ENCODE results near the gene BNC1.

DNA sequence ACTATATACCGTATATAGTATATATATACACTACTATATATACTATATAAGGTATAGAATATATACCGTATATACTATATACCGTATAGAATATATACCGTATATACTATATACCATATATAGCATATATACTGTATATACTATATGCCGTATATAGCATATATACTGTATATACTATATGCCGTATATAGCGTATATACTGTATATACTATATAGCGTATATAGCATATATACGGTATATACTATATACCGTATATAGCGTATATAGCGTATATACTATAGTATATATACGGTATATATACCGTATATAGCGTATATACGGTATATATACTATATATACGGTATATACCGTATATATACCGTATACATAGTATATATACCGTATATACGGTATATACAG, 54.2 kb downstream of the BNC1 start:
- TF ChIP-seq, protein P1, sequence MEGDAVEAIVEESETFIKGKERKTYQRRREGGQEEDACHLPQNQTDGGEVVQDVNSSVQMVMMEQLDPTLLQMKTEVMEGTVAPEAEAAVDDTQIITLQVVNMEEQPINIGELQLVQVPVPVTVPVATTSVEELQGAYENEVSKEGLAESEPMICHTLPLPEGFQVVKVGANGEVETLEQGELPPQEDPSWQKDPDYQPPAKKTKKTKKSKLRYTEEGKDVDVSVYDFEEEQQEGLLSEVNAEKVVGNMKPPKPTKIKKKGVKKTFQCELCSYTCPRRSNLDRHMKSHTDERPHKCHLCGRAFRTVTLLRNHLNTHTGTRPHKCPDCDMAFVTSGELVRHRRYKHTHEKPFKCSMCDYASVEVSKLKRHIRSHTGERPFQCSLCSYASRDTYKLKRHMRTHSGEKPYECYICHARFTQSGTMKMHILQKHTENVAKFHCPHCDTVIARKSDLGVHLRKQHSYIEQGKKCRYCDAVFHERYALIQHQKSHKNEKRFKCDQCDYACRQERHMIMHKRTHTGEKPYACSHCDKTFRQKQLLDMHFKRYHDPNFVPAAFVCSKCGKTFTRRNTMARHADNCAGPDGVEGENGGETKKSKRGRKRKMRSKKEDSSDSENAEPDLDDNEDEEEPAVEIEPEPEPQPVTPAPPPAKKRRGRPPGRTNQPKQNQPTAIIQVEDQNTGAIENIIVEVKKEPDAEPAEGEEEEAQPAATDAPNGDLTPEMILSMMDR (conservative IDR thresholded peaks at IDR 0.05 in 1 of 2, IDR thresholded peaks at IDR 0.05 in 1 of 2; ENCODE audit: low read depth in 1 of 2, low read length in 2 of 2): no peak
- no peak for TF ChIP-seq EZH2 (IDR thresholded peaks at IDR 0.05; ENCODE audit: low read length, missing control alignments)
